Tibial nerve (tissue), 4 donors: Measurements from ENCODE around the gene IGSF8. TPM values are rescaled to one million over a fixed set of nuclear protein-coding genes. Genes with fewer than 3 reads are reported as not detected.

ENCODE experiments used
- DNase-seq, 2 donors: peaks; one replicate each; pipeline ENCODE4 v3.0.0-alpha.2; 2019; ENCODE audit warnings: low spot score in 2 of 2
- H3K27ac ChIP-seq, 4 donors: fragments of 200-600 bp; sonication (generic) in 3 of 4; one replicate each; pipeline ENCODE4 v1.5.1; 2017 to 2019; ENCODE audit warnings: mild to moderate bottlenecking in 1 of 4
- H3K27me3 ChIP-seq, 2 donors: fragments of 200-600 bp; sonication (generic) in 1 of 2; one replicate each; pipeline versions ENCODE4 v1.5.1 to v1.6.0; 2017 to 2019
- H3K36me3 ChIP-seq, 3 donors: fragments of 200-600 bp; sonication (generic); one replicate each; pipeline ENCODE4 v1.5.1; 2018 to 2019
- H3K4me1 ChIP-seq, 4 donors: fragments of 200-600 bp; sonication (generic) in 3 of 4; one replicate each; pipeline ENCODE4 v1.5.1; 2017 to 2019
- H3K4me3 ChIP-seq, 4 donors: fragments of 200-600 bp; sonication (generic) in 3 of 4; one replicate each; pipeline ENCODE4 v1.5.1; 2017 to 2019; ENCODE audit warnings: mild to moderate bottlenecking in 1 of 4, moderate library complexity in 1 of 4
- H3K9me3 ChIP-seq, 4 donors: fragments of 200-600 bp; sonication (generic) in 3 of 4; one replicate each; pipeline ENCODE4 v1.5.1; 2017 to 2019
- EP300 ChIP-seq, 2 donors: sonication (generic); formaldehyde crosslinking; IDR thresholded peaks; one replicate each; pipeline ENCODE4 v1.6.1; 2017; ENCODE audit warnings: antibody characterized with exemption in 2 of 2, mild to moderate bottlenecking in 1 of 2
- POLR2A ChIP-seq, 2 donors: fragments of 450-650 bp; IDR thresholded peaks; one replicate each; pipeline ENCODE4 v1.6.1; 2017; ENCODE audit warnings: antibody characterized with exemption in 2 of 2, mild to moderate bottlenecking in 2 of 2, moderate library complexity in 2 of 2
- WGBS, 2 donors: methylation state at CpG; one replicate each; pipeline ENCODE4 v1.1.5; 2018; 5-methylcytosine and 5-hydroxymethylcytosine counted together
- total RNA-seq, 4 donors: library from RNA; depleted of rRNA; stranded (reverse); fragments of >200 nt; gene quantifications; one replicate each; pipeline ENCODE4 v1.1.0, GENCODE V29; 2016
- TF ChIP-seq, protein P1 (sequence below), 5 experiments: fragments of 200-600 bp in 3 of 5; fragments of 450-650 bp in 2 of 5; sonication (generic) in 3 of 5; IDR thresholded peaks; one replicate each; pipeline ENCODE4 v1.5.1; 2016 to 2019; ENCODE audit warnings: antibody characterized with exemption in 5 of 5, mild to moderate bottlenecking in 3 of 5, moderate library complexity in 2 of 5

Gene IGSF8
- total RNA-seq, 4 donors from 2014 or later: 42.6 to 73.9 (median 50.7) TPM

- Histone ChIP-seq H3K27ac (peak overlapping the region in 2 of 4 donors; percentile 82 to 85), H3K27me3 (peaks cover 0 to 6% of the 10 kb centered on the region in 2 donors), H3K4me3 (no peak overlapping the region), H3K4me1 (peaks cover 0 to 81% (median 11%) of the 10 kb centered on the region in 4 donors), H3K36me3 (no peaks in the 10 kb centered on the region), H3K9me3 (no peaks in the 10 kb centered on the region)
- DNase-seq: no peak
- WGBS, 2 donors: 43 to 51% methylated on average over 3 of the region's 3 CpGs
- TF ChIP-seq, protein P1, sequence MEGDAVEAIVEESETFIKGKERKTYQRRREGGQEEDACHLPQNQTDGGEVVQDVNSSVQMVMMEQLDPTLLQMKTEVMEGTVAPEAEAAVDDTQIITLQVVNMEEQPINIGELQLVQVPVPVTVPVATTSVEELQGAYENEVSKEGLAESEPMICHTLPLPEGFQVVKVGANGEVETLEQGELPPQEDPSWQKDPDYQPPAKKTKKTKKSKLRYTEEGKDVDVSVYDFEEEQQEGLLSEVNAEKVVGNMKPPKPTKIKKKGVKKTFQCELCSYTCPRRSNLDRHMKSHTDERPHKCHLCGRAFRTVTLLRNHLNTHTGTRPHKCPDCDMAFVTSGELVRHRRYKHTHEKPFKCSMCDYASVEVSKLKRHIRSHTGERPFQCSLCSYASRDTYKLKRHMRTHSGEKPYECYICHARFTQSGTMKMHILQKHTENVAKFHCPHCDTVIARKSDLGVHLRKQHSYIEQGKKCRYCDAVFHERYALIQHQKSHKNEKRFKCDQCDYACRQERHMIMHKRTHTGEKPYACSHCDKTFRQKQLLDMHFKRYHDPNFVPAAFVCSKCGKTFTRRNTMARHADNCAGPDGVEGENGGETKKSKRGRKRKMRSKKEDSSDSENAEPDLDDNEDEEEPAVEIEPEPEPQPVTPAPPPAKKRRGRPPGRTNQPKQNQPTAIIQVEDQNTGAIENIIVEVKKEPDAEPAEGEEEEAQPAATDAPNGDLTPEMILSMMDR (IDR thresholded peaks at IDR 0.05): no peak
- TF ChIP-seq EP300 (IDR thresholded peaks at IDR 0.05): no peak
- TF ChIP-seq POLR2A (IDR thresholded peaks at IDR 0.05): no peak
These were observed 33.7 kb downstream of the IGSF8 start for GRCh38 chr1:160064746-160065145.

DNA sequence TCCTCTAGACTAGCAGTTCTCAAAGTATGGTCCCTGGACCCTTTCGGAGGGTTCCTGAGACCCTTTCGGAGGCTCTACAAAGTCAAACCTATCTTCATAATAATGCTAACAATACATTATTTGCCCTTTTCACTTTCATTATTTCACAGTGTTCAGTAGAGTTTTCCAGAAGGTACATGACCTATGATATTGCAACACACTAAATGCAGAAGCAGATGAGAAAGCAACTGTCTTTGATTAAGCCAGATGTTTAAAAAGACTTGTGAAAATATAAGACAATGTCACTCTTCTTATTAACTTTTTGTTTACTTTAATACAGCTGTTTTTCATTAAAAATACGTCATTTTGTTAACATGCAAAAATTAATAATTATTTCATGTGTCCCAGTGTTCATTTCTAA is 34.3 kb downstream of the IGSF8 start:
- Histone ChIP-seq H3K4me1 (peaks cover 0 to 78% (median 11%) of the 10 kb centered on the region in 4 donors), H3K27me3 (peaks cover 0 to under 1% of the 10 kb centered on the region in 2 donors), H3K27ac (peak overlapping the region; percentile 29 to 85 (median 65)), H3K36me3 (no peaks in the 10 kb centered on the region), H3K4me3 (no peak overlapping the region), H3K9me3 (no peaks in the 10 kb centered on the region)
- TF ChIP-seq EP300 (IDR thresholded peaks at IDR 0.05) (no peak), POLR2A (IDR thresholded peaks at IDR 0.05) (no peak)
- TF ChIP-seq, protein P1 (IDR thresholded peaks at IDR 0.05): no peak
- DNase-seq: no peak
- 70 to 71% methylated on average over 3 of the region's 3 CpGs for WGBS, 2 donors

DNA sequence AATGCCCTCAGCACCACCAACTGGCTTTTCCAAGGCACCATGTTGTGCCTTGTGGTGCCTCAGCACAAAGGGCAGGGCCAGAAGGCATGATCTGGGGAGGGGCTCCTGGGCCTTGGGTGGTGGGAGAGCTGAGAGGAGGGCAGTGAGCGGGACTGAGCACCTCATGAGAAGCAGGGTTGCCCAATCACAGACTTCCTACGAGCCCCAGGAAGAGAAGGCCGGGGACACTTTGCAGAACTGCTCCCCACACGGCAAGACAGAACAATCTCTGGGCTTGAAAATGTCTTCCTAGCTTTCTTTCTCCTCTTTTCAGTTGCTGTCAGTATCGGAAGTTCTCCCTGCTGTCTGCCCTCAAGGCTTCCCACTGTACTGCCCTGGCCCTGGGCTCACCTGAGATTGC is 35.2 kb downstream of the IGSF8 start:
- peak overlapping the region; percentile 48 to 85 (median 72) for H3K27ac ChIP-seq
- H3K4me3 ChIP-seq: no peak overlapping the region
- TF ChIP-seq, protein P1 (IDR thresholded peaks at IDR 0.05): no peak
- TF ChIP-seq POLR2A (IDR thresholded peaks at IDR 0.05): no peak
- no peak for TF ChIP-seq EP300 (IDR thresholded peaks at IDR 0.05)
- peaks cover 0 to 71% (median 11%) of the 10 kb centered on the region in 4 donors for H3K4me1 ChIP-seq
- no peak for DNase-seq
- H3K27me3 ChIP-seq: no peaks in the 10 kb centered on the region
- 61 to 75% methylated on average over 5 of the region's 5 CpGs for WGBS, 2 donors
- no peaks in the 10 kb centered on the region for H3K9me3 ChIP-seq
- H3K36me3 ChIP-seq: no peaks in the 10 kb centered on the region

GRCh38 chr1:160062230-160062532 is 36.2 kb downstream of the IGSF8 start:
- no peaks in the 10 kb centered on the region for H3K9me3 ChIP-seq
- no peaks in the 10 kb centered on the region for H3K36me3 ChIP-seq
- 35% methylated on average over 6 of the region's 6 CpGs for WGBS, 2 donors
- H3K27me3 ChIP-seq: no peaks in the 10 kb centered on the region
- peak in 1 of 2 donors; percentile 23 for DNase-seq
- peaks cover 0 to 63% (median 10%) of the 10 kb centered on the region in 4 donors for H3K4me1 ChIP-seq
- no peak overlapping the region for H3K4me3 ChIP-seq
- TF ChIP-seq EP300 (IDR thresholded peaks at IDR 0.05) (peak; percentile 8 to 65), POLR2A (IDR thresholded peaks at IDR 0.05) (no peak)
- H3K27ac ChIP-seq: peak overlapping the region; percentile 48 to 85 (median 72)

GRCh38 chr1:160061369-160062229 is 36.8 kb downstream of the IGSF8 start:
- H3K9me3 ChIP-seq: no peaks in the 10 kb centered on the region
- no peaks in the 10 kb centered on the region for H3K36me3 ChIP-seq
- H3K27ac ChIP-seq: peak overlapping the region; percentile 62 to 85 (median 72)
- WGBS, 2 donors: 33 to 42% methylated on average over 14 to 15 of the region's 15 CpGs
- no peak for DNase-seq
- TF ChIP-seq, protein P1 (IDR thresholded peaks at IDR 0.05): peak in 1 of 5 experiments; percentile 5
- TF ChIP-seq POLR2A (IDR thresholded peaks at IDR 0.05): no peak
- H3K27me3 ChIP-seq: no peaks in the 10 kb centered on the region
- H3K4me1 ChIP-seq: peaks cover 0 to 57% (median 7%) of the 10 kb centered on the region in 4 donors
- H3K4me3 ChIP-seq: no peak overlapping the region
